Nephron (organoid): Measurements from ENCODE around the gene SLC9A3.

Experiments
- H3K27ac Mint-ChIP-seq, 3 experiments: 2 replicates each; pipeline ENCODE4 v1.8.0; 2020; ENCODE audit warnings: mixed read lengths in 3 of 3, mild to moderate bottlenecking in 2 of 3, moderate library complexity in 1 of 3
- H3K27me3 Mint-ChIP-seq: 2 replicates; pipeline ENCODE4 v1.8.0; 2021; ENCODE audit warnings: low read depth, mild to moderate bottlenecking, moderate library complexity, mixed read lengths
- H3K36me3 Mint-ChIP-seq: 2 replicates; pipeline ENCODE4 v1.8.0; 2020; ENCODE audit warnings: low read depth, mixed read lengths
- H3K4me1 Mint-ChIP-seq: 2 replicates; pipeline ENCODE4 v1.8.0; 2020; ENCODE audit warnings: mixed read lengths
- H3K4me3 Mint-ChIP-seq, 3 experiments: 2 replicates each; pipeline ENCODE4 v1.8.0; 2020; ENCODE audit warnings: mild to moderate bottlenecking in 3 of 3, mixed read lengths in 3 of 3, moderate library complexity in 2 of 3
- H3K9me3 Mint-ChIP-seq: 2 replicates; pipeline ENCODE4 v1.8.0; 2020; ENCODE audit warnings: mixed read lengths
- CTCF ChIP-seq, 3 experiments: fragments of 200-600 bp; sonication (generic); IDR thresholded peaks; one replicate each; pipeline ENCODE4 v1.5.0; 2021; ENCODE audit warnings: antibody characterized with exemption in 3 of 3; ENCODE audit not compliant: unreplicated experiment in 3 of 3

SLC9A3 gene

DNA sequence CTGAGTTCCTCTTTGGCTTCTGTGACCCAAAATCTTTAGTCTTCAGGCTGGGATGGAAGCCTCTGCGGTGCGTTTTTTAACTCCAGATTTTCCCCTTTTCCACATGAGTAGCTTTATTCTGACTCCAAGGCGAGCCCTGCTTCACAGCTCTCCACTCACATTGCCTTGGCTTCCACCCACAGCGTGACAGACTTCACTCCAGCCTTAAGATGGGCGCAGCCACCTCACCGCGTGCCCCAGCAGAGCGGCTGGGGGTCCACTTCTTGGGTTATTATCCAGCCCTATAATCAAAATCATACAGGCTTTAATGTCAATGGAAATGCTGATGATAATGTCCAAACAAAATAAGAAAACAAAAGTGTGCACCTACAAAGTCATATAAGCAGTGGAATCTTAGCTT, 80.0 kb downstream of the SLC9A3 start:
- no peak for TF ChIP-seq CTCF (IDR thresholded peaks at IDR 0.05; ENCODE audit: unreplicated experiment in 3 of 3)
- H3K4me3 Mint-ChIP-seq = peak overlapping the region; percentile 97 to 99 (median 97)
- no peaks in the 10 kb centered on the region for H3K27me3 Mint-ChIP-seq
- H3K4me1 Mint-ChIP-seq = peaks cover 11% of the 10 kb centered on the region
- no peaks in the 10 kb centered on the region for H3K9me3 Mint-ChIP-seq
- H3K36me3 Mint-ChIP-seq = peaks cover 32% of the 10 kb centered on the region
- peak overlapping the region in 2 of 3 experiments; percentile 18 to 88 for H3K27ac Mint-ChIP-seq

- Mint-ChIP-seq H3K4me3 (peak overlapping the region; percentile 97 to 99 (median 97)), H3K9me3 (no peaks in the 10 kb centered on the region), H3K4me1 (peaks cover 11% of the 10 kb centered on the region), H3K36me3 (peaks cover 25% of the 10 kb centered on the region), H3K27me3 (no peaks in the 10 kb centered on the region), H3K27ac (no peak overlapping the region)
- no peak for TF ChIP-seq CTCF (IDR thresholded peaks at IDR 0.05; ENCODE audit: unreplicated experiment in 3 of 3)
Measured at GRCh38 chr5:443239-444151, 80.8 kb downstream of the SLC9A3 start.

DNA sequence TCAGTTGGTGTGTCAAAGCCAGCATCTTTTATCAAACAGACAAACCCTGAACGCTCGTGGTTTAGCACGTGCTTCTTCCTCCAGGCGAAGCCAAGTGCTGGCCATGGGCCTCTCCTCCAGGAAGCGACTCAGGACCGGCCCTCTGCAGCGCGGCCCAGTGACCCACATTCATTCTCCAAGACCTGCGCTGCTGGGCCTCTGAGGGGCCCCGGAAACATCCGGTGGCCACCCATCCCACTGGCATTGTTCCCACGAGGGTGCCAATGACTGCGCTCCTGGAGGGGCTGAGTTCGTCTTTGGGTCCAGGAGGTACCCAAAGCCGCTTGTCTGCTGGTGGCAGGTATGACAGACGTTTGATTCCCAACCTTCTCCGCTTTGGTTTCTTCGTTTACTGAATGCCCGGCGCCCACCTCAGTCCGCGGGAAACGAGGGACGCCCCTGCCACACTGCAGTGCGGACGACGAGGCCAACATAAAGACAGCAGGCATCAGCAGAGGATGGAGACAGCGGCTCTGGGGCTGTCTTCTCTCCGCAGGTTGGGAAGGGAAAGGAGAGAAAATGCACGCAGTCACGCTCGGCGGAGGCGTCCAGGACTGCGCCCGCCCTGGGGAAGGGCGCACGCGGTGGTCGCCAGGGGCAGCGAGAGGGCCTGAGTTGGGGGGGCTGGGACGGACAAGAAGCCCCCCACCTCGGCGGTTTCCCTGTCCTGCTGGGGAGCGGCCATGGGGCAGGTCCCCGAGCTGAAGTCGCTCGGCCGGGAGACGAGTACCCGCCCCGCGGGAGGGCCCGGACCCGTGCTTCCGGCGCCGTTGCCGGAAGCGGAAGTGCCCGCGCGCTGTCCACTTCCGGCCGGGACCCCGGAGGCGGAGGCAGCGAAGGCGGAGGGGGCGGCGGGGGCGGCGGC, 81.7 kb downstream of the SLC9A3 start, which contains the start of gene EXOC3:
Gene EXOC3 (plus strand): TSS at position 842 of the 904 bp plus-strand sequence. CDS start 3,030 bp downstream, outside the sequence.
- H3K36me3 Mint-ChIP-seq = peaks cover 15% of the 10 kb centered on the region
- no peak for TF ChIP-seq CTCF (IDR thresholded peaks at IDR 0.05; ENCODE audit: unreplicated experiment in 3 of 3)
- no peaks in the 10 kb centered on the region for H3K27me3 Mint-ChIP-seq
- peak within 1 kb of the TSS; percentile 97 to 99 (median 97) for H3K4me3 Mint-ChIP-seq
- H3K27ac Mint-ChIP-seq = peak within 1 kb of the TSS; percentile 55 to 92 (median 92)
- no peaks in the 10 kb centered on the region for H3K9me3 Mint-ChIP-seq
- H3K4me1 Mint-ChIP-seq = peaks cover 11% of the 10 kb centered on the region

- no peak for TF ChIP-seq CTCF (IDR thresholded peaks at IDR 0.05; ENCODE audit: unreplicated experiment in 3 of 3)
- no peaks in the 10 kb centered on the region for H3K9me3 Mint-ChIP-seq
- H3K27me3 Mint-ChIP-seq = no peaks in the 10 kb centered on the region
- peak overlapping the region in 2 of 3 experiments; percentile 92 for H3K27ac Mint-ChIP-seq
- H3K36me3 Mint-ChIP-seq = peaks cover 9% of the 10 kb centered on the region
- H3K4me3 Mint-ChIP-seq = peak overlapping the region; percentile 97 to 99 (median 97)
- peaks cover 11% of the 10 kb centered on the region for H3K4me1 Mint-ChIP-seq
Measured at GRCh38 chr5:441996-442334, 82.3 kb downstream of the SLC9A3 start.

DNA sequence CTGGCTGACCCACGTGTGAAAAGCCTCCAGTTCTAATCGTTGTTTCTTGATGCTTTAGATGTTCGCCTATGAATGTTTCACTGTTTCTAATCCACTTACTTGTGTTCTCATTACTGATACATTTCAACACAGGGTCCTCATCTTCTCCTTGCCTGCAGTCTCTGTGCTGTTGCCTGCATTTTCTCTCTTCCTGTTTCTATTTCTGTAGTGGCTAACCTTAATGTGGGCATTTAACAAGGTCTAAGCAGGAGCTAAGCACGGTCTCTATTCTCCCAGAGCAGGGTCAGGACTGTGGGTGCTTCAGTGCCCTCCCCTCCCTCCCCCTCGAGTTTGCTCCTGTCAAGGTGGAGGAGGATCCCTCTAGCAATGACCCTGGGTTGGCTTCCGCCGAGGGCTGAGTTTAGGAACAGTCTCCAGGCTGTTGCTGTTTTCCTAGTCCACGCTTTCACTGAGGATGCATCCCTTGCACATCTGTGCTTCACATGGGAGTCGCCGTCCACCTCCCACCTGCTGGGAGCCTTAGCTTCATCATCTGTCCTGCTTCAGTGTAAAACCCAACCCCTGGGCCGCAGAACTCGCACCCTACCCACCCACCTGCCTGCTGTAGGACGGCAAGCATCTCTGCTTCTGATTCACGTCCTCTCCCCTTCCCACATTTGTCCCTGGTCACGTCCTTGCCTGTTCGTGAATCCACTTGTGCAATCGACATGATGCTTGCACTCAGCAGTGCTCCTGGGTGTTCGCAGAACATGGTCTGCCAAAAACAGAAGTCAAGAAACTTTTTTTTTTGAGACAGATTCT, 83.6 kb downstream of the SLC9A3 start:
- Mint-ChIP-seq H3K27me3 (peaks cover 3% of the 10 kb centered on the region), H3K4me3 (peak overlapping the region; percentile 63 to 67 (median 67)), H3K27ac (peak overlapping the region in 2 of 3 experiments; percentile 18 to 37), H3K36me3 (no peaks in the 10 kb centered on the region), H3K9me3 (no peaks in the 10 kb centered on the region), H3K4me1 (peaks cover 11% of the 10 kb centered on the region)
- TF ChIP-seq CTCF (IDR thresholded peaks at IDR 0.05; ENCODE audit: unreplicated experiment in 3 of 3) = no peak
